GM21447 (cell line): Measurements from ENCODE around the gene DCXR.

Experiments used
- ATAC-seq: cut with Tn5 transposase; IDR thresholded peaks from one replicate; pipeline ENCODE4 v1.9.1; 2021; ENCODE audit not compliant: unreplicated experiment

Gene DCXR

DNA sequence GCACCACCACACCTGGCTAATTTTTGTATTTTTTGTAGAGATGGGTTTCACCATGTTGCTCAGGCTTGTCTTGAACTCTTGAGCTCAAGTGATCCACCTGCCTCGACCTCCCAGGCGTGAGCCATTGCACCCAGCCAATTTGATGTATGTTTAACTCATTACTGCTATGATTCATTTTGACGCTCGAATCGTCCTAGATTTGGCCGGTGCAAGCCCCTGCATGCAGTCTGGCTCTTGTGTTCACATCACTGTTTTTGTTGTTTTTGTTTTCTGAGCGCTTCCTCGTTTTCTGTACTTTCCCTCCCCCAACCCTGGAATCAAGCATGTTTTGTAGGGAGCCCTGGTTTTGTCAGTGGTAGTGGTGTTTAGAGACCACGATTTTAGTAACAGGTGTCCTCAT is 35.9 kb upstream of the DCXR start:
- ATAC-seq, result no peak

DNA sequence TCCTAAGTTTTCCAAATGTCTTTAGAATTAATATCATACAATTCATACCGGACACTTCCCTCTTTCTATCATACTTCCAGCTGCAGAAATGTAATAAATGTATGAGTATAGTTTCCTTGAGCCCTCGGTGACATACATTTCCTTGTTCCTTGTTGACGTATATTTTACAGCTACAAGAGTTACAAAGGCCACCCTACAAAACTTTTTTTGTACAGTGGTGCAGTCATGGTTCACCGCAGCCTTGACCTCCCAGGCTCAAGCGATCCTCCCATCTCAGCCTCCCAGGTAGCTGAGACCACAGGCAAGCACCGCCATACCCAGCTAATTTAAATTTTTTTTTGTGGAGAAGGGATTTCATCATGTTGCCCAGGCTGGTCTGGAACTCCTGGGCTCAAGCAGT is 35.3 kb upstream of the DCXR start:
- no peak for ATAC-seq

DNA sequence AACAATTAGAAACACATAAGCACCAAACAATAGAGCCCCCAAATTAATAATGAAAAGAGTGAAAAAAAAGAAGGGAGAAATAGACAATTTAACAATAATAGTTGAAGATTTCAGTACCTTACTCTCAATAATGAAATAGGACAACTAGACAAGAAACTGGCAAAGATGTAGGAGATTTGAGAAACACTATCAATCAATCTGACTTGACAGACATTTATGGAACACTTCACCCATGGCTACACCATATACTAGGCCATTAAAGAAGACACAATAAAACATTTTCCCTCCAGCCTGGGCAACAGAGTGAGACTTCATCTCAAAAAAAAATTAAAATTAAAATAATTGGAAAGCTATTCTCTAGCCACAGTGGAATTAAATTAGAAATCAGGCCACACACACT is 33.1 kb upstream of the DCXR start:
- no peak for ATAC-seq

DNA sequence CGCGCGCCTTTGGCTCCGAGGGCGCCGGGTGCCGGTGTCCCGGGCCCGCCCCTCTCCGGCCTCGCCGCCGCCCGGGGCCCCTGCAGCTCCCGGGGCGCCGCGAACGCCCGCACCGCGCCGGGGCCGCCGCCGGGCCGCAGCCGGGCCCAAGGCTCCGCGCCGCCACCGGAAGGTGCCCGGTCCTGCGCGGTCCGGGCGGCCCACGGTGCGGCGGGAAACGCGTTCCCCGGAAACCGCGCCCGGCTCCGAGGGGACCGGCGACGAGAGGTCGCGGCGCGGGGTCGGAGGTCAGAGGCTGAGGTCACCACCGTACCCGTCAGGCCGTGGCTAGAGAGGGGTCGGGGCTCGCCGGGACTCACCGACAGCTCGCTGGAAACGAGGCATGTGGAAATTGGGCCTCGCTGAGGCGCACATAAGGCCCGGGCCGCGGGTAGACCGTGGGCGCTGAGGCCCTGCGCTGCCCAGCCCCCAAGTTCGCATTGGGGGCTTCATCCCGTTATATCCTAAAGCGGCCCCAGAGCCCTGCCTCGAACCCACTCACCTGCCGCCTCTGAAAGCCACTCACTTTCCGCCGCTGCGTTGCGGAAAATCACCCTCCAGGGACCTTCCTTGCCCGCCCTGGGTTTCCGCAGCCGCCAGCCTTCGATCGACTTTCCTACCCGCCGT is 28.3 kb upstream of the DCXR start, which contains the start of gene DUS1L:
Gene DUS1L, minus strand, starts transcription at position 167 of the 666 bp plus-strand sequence. CDS start 745 bp downstream, outside the sequence.
- ATAC-seq, result no peak

DNA sequence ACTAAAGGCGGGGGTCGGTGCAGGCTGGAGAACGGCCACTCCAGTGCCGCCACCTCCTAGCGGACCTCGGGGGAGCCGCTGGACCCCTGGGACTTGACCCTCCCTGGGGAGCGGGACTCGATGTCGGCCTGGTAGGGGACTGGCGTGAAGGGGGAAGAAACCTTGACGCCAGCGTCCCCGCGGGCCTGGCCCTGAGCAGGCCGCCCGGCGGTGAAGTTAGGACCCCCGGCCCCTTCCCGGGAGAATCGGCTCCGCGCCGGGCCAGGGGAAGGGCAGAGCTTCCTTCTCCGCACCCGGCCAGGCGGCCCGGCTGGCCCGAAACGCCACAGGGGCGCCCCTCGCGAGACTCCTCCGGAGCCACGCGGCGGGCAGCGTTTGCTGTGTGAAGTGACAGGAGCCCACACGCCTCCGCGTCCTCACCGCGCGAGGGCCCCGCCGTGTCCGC is 27.7 kb upstream of the DCXR start:
- ATAC-seq, result no peak

DNA sequence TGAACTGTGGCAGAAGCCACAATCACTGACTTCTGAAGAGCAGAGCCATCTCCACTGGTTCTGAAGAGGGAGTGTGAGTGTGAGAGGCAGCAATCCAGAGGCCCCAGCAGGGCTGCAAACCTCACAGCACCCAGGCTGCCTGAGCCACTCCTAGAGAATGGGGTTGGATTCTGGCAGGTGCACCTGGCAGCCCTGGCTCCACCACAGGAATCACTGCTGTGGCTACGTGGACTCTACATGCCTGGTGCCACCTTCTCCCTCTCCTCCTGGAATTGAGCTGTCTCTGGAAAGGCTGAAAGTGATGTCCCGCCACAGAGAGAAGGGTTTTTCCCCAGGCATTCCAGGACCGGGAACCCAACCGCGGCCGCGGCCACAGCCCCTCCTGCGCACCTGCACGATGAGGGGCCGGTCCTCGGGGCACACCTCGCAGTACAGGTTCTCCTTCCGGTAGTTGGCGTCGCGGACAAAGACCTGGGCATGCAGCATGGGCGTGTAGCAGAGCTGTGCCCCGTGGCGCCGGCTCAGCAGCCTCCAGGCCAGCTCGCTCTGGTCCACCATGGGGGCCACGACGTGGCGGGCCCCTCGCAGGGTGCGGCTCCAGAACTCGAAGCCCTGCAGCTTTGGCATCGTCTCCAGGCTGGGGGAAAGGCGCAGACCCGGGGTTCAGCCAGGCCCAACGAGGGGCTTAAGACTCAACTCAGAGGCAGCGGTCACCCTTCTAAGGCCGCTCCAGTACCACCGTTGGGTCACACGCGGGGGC is 27.1 kb upstream of the DCXR start:
- ATAC-seq, result no peak

DNA sequence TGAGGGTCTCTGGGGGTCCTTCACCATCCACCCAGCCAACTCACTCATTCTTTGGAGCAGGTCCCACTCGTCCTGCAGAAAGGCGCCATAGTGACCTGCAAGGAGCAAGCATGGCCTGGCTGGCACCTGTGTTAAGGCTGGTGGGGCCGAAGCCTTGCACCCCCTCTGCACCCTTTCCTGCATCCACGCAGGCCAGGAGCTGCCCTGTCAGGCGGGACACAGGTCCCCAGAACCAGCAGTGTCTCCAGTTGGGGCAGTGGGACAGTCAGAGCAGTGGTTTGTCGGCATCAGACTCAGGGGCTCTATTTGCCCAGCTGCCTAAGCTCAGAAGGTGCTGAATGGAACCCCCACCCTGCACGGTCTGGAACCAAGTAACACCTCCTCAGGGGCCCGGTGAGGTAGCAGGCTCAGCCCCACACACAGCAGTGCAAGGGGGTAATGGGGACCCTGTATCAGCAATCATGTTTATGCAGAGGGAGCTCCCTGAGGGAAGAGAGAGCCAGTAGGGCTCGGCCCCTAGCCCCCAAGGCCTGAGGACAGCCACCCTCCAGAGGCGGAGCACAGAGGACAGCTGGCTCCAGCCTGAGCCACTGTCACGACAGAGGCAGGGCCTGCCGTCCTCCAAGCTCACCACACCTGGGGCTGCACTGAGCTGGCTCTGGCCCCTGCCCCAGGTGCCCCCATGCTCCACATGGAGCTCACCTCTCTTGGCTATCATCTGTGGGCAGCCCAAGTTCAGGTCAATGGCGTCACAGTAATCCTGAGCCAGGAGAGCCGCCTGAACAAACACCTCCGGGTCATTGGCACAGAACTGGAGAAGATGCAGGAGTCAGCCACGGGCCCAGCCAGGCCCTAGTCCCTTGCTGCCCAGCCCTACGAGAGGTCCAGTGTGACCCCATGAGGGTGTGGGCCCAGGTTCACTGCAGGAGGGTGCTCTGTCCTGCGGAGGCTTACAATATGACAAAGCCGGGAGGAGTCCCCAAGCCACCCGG is 26.2 kb upstream of the DCXR start:
- ATAC-seq, result no peak

DNA sequence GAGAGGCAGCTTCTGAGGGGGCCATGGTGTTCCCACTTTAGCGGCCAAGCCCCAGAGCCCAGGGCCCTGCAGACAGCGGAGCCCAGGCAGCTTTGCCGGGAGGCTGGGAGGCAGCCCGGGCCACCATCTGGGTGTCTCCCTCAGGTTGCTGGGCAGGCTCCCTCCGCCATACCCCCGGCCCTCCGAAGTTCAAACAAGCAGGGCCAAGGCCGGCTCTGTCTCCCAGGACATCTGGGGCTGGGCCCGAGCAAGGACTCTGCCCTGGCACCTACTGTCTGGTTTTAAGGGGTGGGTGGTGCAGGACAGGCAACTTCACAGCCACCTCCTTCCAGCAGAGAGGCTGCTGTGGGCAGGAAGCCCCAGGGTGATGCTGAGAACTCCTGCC is 25.5 kb upstream of the DCXR start:
- ATAC-seq, result no peak

DNA sequence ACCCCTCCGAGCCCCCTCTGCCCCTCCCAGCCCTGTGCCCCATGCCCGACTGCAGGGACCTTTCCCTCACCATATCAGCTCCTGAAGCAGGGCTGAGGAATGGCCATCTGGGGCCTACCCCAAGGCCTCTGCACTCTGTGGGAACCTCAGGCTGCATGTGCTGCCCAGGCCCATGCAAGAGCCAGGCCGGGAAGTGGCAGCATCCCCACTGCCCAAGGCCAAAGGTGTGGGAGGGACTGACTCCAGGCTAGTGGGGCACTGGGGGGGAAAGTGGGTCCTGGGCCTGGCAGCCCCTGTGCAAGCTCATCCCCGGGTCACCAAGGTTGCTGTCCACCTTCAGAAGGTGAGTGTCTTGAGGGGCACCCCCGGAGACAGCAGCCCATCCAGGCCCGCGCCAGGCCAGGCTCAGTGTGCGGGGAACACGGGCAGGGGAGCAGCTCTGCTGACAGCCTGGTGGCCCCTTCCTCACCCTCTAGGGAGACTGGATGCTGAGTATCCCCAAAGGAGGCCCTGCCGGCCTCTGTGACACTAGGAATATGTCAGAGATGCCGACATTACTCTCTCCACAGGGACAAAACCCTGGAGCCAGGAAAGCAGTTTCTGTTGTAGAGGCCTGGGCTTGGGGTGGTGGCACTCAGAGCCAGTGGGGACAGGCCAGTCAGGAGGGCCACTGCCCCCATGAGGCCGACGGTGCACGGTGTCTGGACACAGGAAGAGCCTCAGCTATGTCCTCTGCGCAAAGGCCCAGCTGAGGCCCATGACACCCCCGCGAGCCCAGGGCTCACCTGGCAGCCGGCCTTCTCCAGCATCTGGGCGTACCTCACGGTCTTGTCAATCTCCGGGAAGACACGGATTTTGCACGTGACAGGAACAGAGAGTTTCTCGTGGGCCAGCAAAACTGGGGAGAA is 24.8 kb upstream of the DCXR start:
- no peak for ATAC-seq

DNA sequence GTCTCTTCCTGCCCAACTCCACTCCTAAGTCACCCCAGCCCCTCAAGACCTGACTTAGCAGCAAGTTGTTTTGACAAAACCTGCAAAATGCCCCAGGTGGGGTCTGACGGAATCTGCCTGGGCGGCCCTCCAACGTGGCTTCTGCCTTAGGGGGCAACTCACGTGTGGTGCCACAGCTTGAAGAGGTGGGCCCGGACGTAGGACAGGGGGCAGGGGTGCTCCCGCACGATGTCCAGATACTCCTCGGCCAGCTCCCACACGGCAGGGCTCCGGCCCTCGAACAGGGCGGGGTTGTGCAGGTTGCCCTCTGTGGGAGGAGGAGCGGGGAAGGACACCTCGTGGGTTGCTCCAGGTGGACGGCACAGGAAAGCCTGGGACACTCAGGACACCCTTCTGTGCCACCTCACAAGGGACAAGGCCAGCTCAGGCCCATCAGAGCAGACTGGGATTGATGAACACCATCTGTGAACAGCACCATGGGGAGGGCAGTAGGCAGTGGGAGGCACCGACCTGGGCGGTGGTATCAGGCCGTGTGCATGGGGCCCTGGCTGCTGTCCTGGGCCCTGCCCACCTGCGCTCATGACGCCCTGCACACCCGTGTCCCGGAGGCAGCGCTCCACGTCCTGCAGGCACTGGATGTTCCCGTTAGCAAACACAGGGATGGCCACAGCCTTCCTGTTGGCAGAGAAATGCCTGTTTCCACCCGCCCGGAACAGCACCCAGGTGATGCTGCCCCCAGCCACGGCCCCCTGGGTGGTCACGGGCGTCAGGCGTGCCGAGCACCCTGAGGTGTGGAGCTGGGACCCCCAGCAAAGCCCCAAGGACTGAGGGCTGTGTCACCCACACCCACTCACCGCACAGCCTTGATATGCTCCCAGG is 23.8 kb upstream of the DCXR start:
- ATAC-seq, result no peak

DNA sequence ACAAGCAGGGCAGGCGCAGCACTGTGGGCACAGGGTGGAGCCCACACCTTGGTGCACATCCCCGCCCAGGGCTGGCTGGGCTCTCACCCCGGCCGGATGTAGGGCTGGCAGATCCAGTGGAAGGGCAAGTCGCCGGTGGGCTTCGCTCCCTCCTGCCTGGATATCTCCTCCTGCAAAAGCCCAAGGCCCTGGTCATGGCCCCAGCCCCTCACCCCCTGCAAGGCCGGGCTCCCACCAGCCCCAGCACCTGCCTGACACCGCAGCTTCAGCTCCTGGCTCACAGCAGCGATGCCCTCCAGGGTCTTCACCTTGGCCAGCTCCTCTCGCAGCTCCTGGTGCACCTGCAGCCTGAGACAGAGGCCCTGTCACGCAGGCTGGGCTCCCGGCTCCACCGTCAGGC is 23.1 kb upstream of the DCXR start:
- ATAC-seq, result no peak

DNA sequence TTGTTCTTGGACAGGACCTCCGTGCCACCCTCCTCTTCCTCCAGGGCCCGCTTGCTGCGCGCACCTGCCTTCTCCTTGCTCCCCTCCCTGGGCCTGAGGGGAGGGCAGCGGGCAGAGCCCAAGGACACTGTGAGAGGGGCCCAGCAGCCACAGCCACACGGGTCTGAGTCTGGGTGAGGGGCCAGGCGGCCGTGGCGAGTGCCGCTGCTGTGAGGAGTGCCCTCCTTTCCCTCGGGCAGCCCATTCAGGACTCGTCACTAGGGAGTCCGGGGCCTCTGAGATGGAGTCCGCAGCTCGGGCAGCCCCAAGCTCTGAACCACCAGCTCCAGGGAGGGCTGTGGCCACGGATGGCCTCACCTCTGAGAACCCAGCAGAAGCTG is 22.5 kb upstream of the DCXR start:
- no peak for ATAC-seq

DNA sequence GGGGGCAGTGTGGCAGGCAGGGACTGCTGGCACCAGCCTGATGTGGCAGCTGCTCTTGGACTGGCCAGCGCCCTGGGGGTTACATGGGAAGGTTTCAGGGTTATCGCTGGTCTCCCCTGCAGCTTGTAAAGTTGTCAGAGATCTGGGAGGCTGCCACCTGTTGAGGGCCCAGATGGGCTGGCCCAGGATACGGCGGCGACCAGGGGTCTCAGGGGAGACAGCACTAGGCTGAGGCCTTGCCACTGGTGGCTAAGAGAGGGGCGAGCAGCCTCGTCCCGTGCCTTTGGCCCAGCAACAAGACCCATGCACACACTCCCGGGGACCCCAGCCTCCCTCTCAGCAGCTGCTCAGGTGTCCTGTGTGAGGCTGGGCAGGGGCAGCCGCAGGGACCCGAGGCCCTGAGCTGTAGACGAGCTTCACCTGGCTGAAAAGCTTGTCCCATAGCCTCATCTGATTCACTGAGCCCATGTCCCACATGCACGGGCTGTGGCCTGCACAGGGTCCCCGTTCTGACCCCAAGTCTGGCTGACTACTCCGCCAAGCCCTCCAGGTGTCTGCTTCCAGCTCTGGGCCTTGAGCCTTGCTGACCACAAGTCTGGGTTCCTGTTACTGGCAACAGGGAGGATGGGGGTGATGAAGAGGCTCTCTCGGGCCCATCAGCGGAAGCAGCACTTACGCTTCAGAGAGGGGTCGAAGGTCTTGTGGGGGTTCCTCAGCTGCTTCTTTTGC is 21.9 kb upstream of the DCXR start:
- ATAC-seq, result no peak

DNA sequence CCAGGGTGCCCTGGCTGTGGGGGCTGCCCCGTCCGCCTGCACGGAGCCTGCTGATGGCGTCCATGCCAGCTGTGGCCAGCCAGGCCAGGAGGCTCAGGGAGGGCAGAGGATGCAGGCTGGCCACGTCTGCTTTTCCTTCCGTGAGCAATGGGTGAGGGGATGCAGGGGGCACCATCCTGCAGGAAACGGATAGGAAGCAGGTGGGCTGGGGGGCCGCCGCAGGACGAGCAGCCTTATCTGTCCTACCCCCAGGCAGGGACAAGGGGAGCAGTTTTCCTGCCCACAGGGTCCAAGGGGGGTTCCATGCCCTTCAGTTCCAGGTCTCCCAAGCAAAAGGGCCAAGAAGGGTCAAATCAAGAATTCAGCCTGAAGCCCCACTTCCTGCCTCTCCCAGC is 21.4 kb upstream of the DCXR start:
- ATAC-seq, result no peak

DNA sequence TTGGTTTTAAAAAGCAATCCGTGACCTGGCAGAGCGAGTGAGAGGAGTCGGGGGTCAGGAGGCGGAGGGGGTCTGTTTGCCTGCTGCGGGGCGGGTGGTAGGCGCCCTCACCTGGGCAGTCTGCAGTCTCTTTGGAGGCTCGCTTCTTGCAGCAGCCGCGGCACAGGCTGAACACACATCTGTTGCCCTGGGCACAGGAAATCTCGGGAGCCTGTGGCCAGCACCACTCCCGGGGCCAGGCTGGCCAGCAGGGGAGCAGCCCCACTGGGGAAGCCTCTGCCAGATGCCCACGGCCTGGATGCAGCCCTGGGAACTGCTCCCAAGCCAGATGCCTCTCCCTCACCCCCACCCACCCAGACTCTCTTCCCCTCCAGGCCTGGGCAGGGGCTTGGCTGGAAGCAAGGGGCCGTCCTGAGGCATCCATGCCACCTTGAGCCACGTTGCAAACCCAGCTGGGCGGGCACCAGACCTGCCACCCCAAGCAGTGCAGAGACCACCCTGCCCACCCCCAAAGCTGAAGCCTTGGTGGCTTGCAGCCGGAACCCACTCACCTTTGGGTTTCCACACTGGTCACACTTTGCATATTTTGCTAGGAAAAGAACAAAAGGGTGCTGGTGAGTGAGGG is 20.8 kb upstream of the DCXR start:
- ATAC-seq, result no peak

DNA sequence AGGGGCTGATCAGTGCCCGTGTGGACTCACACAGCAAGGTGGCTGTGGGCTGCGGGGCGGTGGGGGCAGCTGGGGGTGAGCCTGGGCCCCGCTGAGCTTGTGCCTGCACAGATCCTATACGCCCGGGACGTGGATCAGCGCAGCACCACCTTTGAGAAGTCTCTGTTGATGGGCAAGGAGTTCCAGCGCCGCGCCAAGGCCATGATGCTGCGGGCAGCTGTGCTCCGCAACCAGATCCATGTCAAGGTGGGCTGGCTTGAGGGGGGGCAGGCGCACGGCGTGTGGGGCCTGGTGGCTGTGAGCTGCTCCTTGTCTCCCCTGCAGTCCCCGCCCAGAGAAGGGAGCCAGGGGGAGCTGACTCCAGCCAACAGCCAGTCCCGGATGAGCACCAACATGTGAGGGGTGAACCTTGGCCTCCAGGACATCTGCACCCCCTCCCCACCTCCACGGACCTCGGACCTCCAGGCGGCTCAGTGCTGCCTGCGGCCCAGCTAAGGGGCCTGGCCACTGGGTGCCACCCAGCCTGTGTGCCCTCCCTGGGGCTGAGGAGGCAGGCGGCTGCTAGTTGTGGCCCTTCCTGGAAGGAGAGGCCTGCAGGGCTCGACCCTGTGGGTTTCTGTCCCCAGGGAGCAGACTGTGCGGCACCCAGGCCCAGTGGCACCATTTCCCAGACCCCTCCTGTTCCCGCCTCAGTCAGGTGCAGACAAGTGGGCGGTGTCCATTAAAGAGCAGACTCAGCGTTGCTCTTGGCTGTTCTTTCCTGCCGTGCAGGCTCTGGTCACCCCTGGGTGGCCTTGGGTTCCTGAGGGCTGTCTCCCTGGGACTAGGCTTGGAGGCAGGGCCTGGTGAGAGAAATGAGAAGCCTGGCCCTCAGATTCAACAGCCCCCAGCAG is 19.5 kb upstream of the DCXR start:
- ATAC-seq, result no peak

DNA sequence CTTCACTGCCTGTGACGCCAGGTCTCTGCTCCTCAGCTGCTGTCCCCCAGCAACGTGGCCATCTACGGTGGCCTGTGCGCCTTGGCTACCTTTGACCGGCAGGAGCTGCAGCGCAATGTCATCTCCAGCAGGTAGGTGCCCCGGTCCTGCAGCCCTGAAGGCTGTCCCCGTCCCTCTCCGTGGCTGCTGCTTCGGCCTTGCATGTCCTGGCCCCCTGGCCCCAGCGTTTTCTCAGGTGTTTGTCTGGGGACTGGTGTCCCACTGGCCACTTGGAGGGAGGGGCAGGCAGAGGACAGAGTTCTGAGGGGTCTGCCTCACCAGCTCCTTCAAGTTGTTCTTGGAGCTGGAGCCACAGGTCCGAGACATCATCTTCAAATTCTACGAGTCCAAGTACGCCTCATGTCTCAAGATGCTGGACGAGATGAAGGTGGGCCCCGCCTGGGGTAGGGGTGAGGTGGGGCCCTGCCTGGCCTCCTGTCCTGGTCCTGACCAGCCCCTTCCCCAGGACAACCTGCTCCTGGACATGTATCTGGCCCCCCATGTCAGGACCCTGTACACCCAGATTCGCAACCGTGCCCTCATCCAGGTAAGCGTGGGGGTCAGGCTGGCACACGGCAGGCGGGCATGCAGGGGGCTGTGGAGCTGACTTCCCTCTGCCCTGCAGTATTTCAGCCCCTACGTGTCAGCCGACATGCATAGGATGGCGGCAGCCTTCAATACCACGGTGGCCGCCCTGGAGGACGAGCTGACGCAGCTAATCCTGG is 18.6 kb upstream of the DCXR start:
- ATAC-seq, result no peak
